HEK293 (cell line): ENCODE results near the gene ELAVL3.

Source experiments
- ATF2 ChIP-seq: fragments of 450-650 bp; formaldehyde crosslinking; IDR thresholded peaks from 2 replicates; pipeline ENCODE4 v1.5.1; 2016; ENCODE audit warnings: missing biosample characterization, missing genetic modification characterization, low read depth
- GLIS1 ChIP-seq: fragments of 450-650 bp; formaldehyde crosslinking; IDR thresholded peaks from 2 replicates; pipeline ENCODE4 v1.5.1; 2016; ENCODE audit warnings: missing biosample characterization, missing genetic modification characterization
- KLF17 ChIP-seq: fragments of 450-650 bp; formaldehyde crosslinking; IDR thresholded peaks from 2 replicates; pipeline ENCODE4 v1.5.1; 2016; ENCODE audit warnings: missing biosample characterization, missing genetic modification characterization
- OSR2 ChIP-seq: fragments of 450-650 bp; formaldehyde crosslinking; IDR thresholded peaks from 2 replicates; pipeline ENCODE4 v1.5.1; 2016; ENCODE audit warnings: missing biosample characterization, missing genetic modification characterization
- OVOL3 ChIP-seq: fragments of 450-650 bp; formaldehyde crosslinking; IDR thresholded peaks from 2 replicates; pipeline ENCODE4 v1.5.1; 2016; ENCODE audit warnings: missing biosample characterization, missing genetic modification characterization
- TSHZ1 ChIP-seq: fragments of 450-650 bp; formaldehyde crosslinking; IDR thresholded peaks from 2 replicates; pipeline ENCODE4 v1.5.1; 2016; ENCODE audit warnings: missing biosample characterization, missing genetic modification characterization, borderline replicate concordance
- ZNF211 ChIP-seq: fragments of 450-650 bp; formaldehyde crosslinking; IDR thresholded peaks from 2 replicates; pipeline ENCODE4 v1.5.1; 2016; ENCODE audit warnings: low read depth, missing biosample characterization, missing genetic modification characterization
- ZNF354C ChIP-seq: fragments of 450-650 bp; formaldehyde crosslinking; IDR thresholded peaks from 2 replicates; pipeline ENCODE4 v1.5.1; 2016; ENCODE audit warnings: missing biosample characterization, missing genetic modification characterization, low read depth, borderline replicate concordance
- ZNF391 ChIP-seq: fragments of 450-650 bp; formaldehyde crosslinking; IDR thresholded peaks from 2 replicates; pipeline ENCODE4 v1.5.1; 2016; ENCODE audit warnings: low read depth, missing biosample characterization, missing genetic modification characterization, borderline replicate concordance
- ZNF398 ChIP-seq: fragments of 450-650 bp; formaldehyde crosslinking; IDR thresholded peaks from 2 replicates; pipeline ENCODE4 v1.5.1; 2017; ENCODE audit warnings: missing biosample characterization, missing genetic modification characterization
- ZNF426 ChIP-seq: fragments of 450-650 bp; formaldehyde crosslinking; IDR thresholded peaks from 2 replicates; pipeline ENCODE4 v1.5.1; 2017; ENCODE audit warnings: missing biosample characterization, missing genetic modification characterization, mild to moderate bottlenecking, inconsistent platforms, moderate library complexity
- ZNF449 ChIP-seq: fragments of 450-650 bp; formaldehyde crosslinking; IDR thresholded peaks from 2 replicates; pipeline ENCODE4 v1.5.1; 2017; ENCODE audit warnings: missing biosample characterization, mild to moderate bottlenecking, missing genetic modification characterization, moderate library complexity
- ZNF518A ChIP-seq: fragments of 450-650 bp; formaldehyde crosslinking; conservative IDR thresholded peaks from 2 replicates; pipeline ENCODE4 v1.5.1; 2016; ENCODE audit warnings: low read depth, missing biosample characterization, missing genetic modification characterization
- ZNF529 ChIP-seq: fragments of 450-650 bp; formaldehyde crosslinking; IDR thresholded peaks from 2 replicates; pipeline ENCODE4 v1.5.1; 2017; ENCODE audit warnings: missing genetic modification characterization, missing biosample characterization; ENCODE audit not compliant: insufficient replicate concordance
- ZNF560 ChIP-seq: fragments of 450-650 bp; formaldehyde crosslinking; IDR thresholded peaks from 2 replicates; pipeline ENCODE4 v1.5.1; 2017; ENCODE audit warnings: missing biosample characterization, missing genetic modification characterization, borderline replicate concordance
- ZNF624 ChIP-seq: fragments of 450-650 bp; formaldehyde crosslinking; IDR thresholded peaks from 2 replicates; pipeline ENCODE4 v1.5.1; 2017; ENCODE audit warnings: missing biosample characterization, missing genetic modification characterization
- ZNF639 ChIP-seq: fragments of 450-650 bp; formaldehyde crosslinking; IDR thresholded peaks from 2 replicates; pipeline ENCODE4 v1.5.1; 2016; ENCODE audit warnings: missing biosample characterization, missing genetic modification characterization
- ZNF654 ChIP-seq: fragments of 450-650 bp; formaldehyde crosslinking; IDR thresholded peaks from 2 replicates; pipeline ENCODE4 v1.5.1; 2016; ENCODE audit warnings: low read depth, missing biosample characterization, missing genetic modification characterization
- ZNF747 ChIP-seq: fragments of 450-650 bp; formaldehyde crosslinking; IDR thresholded peaks from 2 replicates; pipeline ENCODE4 v1.5.1; 2016; ENCODE audit warnings: missing biosample characterization, missing genetic modification characterization

The ELAVL3 gene

GRCh38 chr19:11435057-11435832, 45.6 kb downstream of the ELAVL3 start, which contains the start of the genes ODAD3 and PRKCSH (continued):
- TF ChIP-seq ZNF518A (peak; percentile 56), GLIS1 (tag by site-specific recombination) (peak; percentile 90), ZNF398 (tag by site-specific recombination) (peak; percentile 81), ZNF211 (tag by site-specific recombination) (no peak), ATF2 (tag by site-specific recombination) (no peak), ZNF639 (tag by site-specific recombination) (peak; percentile 85), ZNF747 (tag by site-specific recombination) (no peak), ZNF426 (tag by site-specific recombination) (no peak), ZNF449 (tag by site-specific recombination) (no peak), OVOL3 (tag by site-specific recombination) (no peak), KLF17 (no peak; the same call in 1 of the 2 replicates), ZNF560 (tag by site-specific recombination) (no peak), ZNF391 (tag by site-specific recombination) (no peak; the same call in 1 of the 2 replicates), TSHZ1 (tag by site-specific recombination) (no peak), ZNF529 (tag by site-specific recombination) (no peak), ZNF354C (tag by site-specific recombination) (no peak), ZNF624 (tag by site-specific recombination) (no peak), OSR2 (tag by site-specific recombination) (no peak), ZNF654 (tag by site-specific recombination) (no peak)
